Measurements from ENCODE around the gene UGGT2.

GRCh38 chr13:96000069-96000468 lies 53.1 kb downstream of the UGGT2 start:
- TF ChIP-seq POLR2AphosphoS5 (IDR thresholded peaks at IDR 0.05) = no peak
- no peak for TF ChIP-seq CTCF (IDR thresholded peaks at IDR 0.05)
